IMR-90 (cell line): ENCODE data around the gene IKZF3.

ENCODE experiments used
- BHLHE40 ChIP-seq: fragments of 150-350 bp; IDR thresholded peaks from 2 replicates; pipeline ENCODE4 v1.6.1; 2016; ENCODE audit warnings: mild to moderate bottlenecking, low read depth, low read length
- FOS ChIP-seq: fragments of 150-350 bp; IDR thresholded peaks from 2 replicates; pipeline ENCODE4 v1.6.1; 2016; ENCODE audit warnings: low read depth, low read length
- SMC3 ChIP-seq: fragments of 150-350 bp; IDR thresholded peaks from 2 replicates; pipeline ENCODE4 v1.6.1; 2016; ENCODE audit warnings: low read depth, mild to moderate bottlenecking, antibody characterized with exemption, low read length, moderate library complexity
- TF ChIP-seq, protein P1 (sequence below): conservative IDR thresholded peaks from 2 replicates; pipeline ENCODE4 v1.5.1; 2012; ENCODE audit warnings: mild to moderate bottlenecking, low read depth, low read length, improper control_type of control experiment

DNA sequence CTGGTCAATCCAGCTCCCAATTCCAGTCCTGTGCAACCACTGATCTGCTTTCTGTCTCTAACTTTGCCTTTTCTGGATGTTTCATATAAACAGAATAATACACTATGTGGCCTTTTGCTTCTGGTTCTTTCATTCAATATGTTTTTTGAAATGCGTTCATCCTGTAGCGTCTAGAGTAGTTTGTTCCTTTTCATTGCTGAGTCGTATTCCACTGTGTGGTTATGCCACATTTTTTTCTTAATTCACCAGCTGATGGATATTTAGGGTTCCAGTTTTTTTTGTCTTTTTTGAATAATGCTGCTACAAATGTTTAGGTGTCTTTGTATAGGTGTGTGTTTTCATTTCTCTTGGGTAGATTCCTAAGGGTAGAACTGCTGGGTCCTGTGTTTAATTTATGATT, 131.5 kb downstream of the IKZF3 start:
- TF ChIP-seq, protein P1, sequence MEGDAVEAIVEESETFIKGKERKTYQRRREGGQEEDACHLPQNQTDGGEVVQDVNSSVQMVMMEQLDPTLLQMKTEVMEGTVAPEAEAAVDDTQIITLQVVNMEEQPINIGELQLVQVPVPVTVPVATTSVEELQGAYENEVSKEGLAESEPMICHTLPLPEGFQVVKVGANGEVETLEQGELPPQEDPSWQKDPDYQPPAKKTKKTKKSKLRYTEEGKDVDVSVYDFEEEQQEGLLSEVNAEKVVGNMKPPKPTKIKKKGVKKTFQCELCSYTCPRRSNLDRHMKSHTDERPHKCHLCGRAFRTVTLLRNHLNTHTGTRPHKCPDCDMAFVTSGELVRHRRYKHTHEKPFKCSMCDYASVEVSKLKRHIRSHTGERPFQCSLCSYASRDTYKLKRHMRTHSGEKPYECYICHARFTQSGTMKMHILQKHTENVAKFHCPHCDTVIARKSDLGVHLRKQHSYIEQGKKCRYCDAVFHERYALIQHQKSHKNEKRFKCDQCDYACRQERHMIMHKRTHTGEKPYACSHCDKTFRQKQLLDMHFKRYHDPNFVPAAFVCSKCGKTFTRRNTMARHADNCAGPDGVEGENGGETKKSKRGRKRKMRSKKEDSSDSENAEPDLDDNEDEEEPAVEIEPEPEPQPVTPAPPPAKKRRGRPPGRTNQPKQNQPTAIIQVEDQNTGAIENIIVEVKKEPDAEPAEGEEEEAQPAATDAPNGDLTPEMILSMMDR = no peak
- TF ChIP-seq FOS (no peak), SMC3 (no peak), BHLHE40 (no peak)
